NCI-H446 (cell line): ENCODE results near the gene SPTB.
"Not testable (repeated sequence)": the region's sequence is repeated elsewhere in the genome, so short reads cannot be mapped to it uniquely, and the experiment has no call there.

ENCODE experiments used
- DNase-seq, 2 experiments: peaks; one replicate each; lab custom pipeline; 2025; lab: John Stamatoyannopoulos, UW

The SPTB gene

GRCh38 chr14:64879635-64880220 is at the start of gene SPTB:
Gene SPTB (minus strand): TSS chr14:64879907. CDS start chr14:64823094, 56,813 bp downstream.
- peak in 1 of 2 experiments; percentile 38 for DNase-seq

- no peak for DNase-seq
Observed at GRCh38 chr14:64929014-64929359, 49.3 kb upstream of the SPTB start.

GRCh38 chr14:64928239-64929013 is 48.7 kb upstream of the SPTB start:
- DNase-seq: no peak

GRCh38 chr14:64927031-64927430 is 47.3 kb upstream of the SPTB start:
- no peak for DNase-seq

- no peak for DNase-seq
Observed at GRCh38 chr14:64926398-64926995, 46.8 kb upstream of the SPTB start.

GRCh38 chr14:64923015-64923414 is 43.3 kb upstream of the SPTB start:
- no peak for DNase-seq

- no peak for DNase-seq
Observed at GRCh38 chr14:64920465-64920864, 40.8 kb upstream of the SPTB start.

- no peak for DNase-seq
Observed at GRCh38 chr14:64919618-64920017, 39.9 kb upstream of the SPTB start.

- no peak for DNase-seq
Observed at GRCh38 chr14:64919215-64919614, 39.5 kb upstream of the SPTB start.

- DNase-seq: no peak
Observed at GRCh38 chr14:64918216-64918615, 38.5 kb upstream of the SPTB start.

GRCh38 chr14:64915797-64916196 is 36.1 kb upstream of the SPTB start:
- DNase-seq: no peak

GRCh38 chr14:64915029-64915424 is 35.3 kb upstream of the SPTB start:
- DNase-seq: peak in 1 of 2 experiments; percentile 2

GRCh38 chr14:64914237-64915028 is 34.7 kb upstream of the SPTB start, which contains the start of gene CHURC1:
Gene CHURC1 (plus strand): TSS chr14:64914455. CDS start chr14:64914496, 41 bp downstream.
- DNase-seq: peak; percentile 98 to 99

GRCh38 chr14:64913477-64913876 is 33.8 kb upstream of the SPTB start:
- not testable (repeated sequence) for DNase-seq

- no peak for DNase-seq
Observed at GRCh38 chr14:64912261-64912660, 32.6 kb upstream of the SPTB start.

GRCh38 chr14:64910847-64911495 is 31.3 kb upstream of the SPTB start:
- peak in 1 of 2 experiments; percentile 43 for DNase-seq

- DNase-seq: no peak
Observed at GRCh38 chr14:64906022-64906421, 26.3 kb upstream of the SPTB start.

- no peak for DNase-seq
Observed at GRCh38 chr14:64899958-64900357, 20.3 kb upstream of the SPTB start.

- DNase-seq: peak; percentile 47 to 68
Observed at GRCh38 chr14:64891839-64892375, 12.2 kb upstream of the SPTB start.

- no peak for DNase-seq
Observed at GRCh38 chr14:64891173-64891838, 11.6 kb upstream of the SPTB start.

GRCh38 chr14:64889352-64889751 is 9.6 kb upstream of the SPTB start:
- DNase-seq: no peak
